ENCODE measurements around the gene WDFY4.

Gene WDFY4

DNA sequence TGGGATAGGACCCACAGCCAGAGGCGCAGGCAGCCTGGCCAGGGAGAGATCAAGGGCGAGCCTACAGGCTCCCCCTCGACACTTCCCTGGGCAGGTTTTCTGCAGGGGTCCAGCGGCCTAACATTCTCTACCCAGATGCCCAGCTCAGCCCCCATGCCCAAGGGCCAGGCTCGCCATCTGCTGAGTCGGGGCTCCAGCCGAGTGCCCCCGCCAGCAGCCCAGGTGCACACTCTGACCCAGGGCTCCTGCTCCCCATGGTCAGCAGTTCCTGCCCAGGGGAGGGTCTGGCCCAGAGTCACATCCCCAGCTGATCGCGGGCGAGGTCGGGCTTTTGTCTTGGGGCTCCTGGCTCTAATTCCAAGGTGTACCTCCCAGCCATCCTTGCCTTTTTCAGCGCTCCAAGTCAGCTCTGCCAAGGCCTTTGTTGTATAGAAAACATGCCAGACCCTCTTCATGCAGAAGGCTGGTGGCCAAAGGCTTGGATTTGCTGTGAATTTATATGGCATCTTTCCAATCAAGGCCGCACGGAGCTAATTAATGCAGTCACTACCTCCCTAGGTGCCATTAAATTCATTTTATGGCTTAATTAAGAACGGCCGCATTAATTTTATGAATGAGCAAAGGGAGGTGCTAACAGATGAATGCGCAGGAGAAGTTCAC, 134.3 kb downstream of the WDFY4 start:
- DNase-seq = no peak

DNA sequence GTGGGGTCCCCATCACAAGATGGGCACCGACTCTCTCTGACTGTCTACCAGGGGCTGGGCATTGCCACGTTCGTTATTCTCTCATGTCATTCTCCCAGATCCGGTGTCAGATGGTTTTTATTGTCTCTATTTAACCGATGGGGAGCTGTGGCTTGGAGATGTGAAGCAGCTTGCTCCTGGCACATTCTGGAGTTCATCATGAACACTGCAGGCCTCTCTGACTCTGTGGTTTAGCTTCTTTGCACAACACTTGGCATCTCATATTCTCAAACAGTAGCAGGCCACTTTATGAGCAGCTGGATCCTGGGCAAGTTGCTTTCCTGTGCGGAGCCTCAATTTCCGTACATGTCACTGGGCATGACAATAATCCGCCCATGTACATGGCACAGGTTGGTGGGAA, 135.1 kb downstream of the WDFY4 start:
- no peak for DNase-seq

DNA sequence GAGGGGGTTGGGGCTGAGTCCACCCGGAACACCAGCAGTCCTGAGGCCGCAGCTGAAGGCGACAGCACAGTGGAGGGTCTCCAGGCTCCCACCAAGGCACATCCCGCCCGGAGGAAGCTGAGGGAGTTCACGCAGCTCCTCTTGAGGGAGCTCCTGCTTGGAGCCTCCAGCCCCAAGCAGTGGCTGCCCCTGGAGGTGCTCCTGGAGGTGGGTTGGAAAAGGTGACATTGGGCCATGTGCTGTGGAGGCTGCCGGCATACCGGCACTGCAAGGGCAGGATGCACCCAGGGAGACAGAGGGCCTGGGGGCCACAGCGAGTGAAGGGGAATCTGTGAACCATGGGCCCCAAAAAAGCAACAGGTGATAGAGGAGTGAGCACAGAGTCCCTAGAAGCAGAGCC, 135.6 kb downstream of the WDFY4 start:
- DNase-seq = no peak

DNA sequence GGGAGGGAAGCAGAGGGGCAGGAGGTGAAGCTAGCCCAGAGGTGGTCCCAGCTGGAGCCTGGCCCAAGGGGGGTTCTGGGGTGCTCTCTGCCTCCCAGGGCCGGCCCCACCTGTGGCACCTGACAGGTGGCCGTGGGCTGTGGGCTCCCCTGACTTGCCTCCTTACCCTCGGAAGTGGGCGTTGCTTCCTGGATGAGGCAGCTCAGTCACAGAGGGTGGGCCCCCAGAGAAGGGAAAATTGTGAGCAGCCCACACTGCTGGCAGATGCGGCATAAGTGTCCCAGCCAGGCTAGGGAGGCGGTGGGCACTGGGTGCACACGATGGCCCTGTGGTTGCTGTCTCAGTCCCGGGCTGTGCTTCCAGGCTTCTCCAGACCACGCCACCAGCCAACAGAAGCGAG, 136.0 kb downstream of the WDFY4 start:
- DNase-seq = no peak

DNA sequence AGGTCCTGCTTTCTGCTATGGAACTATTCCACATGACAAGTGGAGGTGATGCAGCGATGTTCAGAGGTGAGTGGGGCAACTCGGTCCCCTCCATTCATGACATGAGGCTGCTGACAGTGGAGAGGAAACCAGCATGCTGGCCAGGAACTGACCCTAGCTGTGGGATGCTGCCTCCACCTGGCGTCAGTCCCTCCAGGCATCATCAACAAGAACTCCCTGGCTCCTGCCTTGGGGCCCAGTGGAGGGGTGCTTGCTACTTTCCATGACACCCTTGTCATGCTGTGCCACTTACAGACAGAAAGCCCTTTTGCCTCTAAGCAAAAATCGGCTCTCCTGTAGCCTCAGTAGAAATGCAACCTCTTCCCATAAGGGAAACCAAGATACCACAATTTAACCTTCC, 136.4 kb downstream of the WDFY4 start:
- no peak for DNase-seq

DNA sequence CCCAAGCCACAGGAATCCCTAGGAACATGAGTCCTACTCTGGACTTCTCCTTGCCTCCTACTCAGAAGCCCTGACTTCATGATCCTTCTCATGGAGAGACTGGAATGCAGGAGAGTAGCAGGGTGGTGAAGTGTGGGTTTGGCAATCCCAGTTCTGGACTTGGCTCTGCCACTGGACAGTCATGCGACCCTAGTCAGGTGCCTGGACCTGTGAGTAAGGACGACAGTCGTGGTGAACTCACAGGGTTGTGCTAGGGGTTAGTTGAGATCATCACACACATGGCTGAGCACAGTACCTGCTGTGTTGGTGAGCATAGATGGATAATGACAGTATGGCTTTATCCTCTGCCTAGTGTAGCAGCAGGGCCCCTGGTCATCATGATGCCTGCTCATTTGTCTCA, 137.0 kb downstream of the WDFY4 start:
- DNase-seq = no peak

DNA sequence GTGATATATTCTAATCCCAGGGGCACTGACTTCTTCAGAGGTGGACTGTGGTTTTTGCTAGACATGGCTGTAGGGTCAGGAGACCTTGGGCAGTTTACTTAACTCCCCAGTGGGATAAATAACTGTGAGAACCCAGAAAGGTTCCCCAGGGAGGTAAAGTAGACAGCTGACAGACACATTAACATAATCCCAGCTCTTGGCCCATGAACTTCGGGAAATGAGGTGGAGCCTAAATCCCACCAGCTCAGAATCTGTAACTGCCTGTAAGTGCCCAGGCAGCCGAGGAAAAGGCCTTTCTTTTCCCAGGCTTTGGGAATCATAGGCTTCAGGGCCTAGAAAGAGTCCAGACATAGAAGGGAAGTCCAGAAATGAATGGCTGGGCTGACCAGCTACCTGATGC, 149.0 kb downstream of the WDFY4 start:
- no peak for DNase-seq

DNA sequence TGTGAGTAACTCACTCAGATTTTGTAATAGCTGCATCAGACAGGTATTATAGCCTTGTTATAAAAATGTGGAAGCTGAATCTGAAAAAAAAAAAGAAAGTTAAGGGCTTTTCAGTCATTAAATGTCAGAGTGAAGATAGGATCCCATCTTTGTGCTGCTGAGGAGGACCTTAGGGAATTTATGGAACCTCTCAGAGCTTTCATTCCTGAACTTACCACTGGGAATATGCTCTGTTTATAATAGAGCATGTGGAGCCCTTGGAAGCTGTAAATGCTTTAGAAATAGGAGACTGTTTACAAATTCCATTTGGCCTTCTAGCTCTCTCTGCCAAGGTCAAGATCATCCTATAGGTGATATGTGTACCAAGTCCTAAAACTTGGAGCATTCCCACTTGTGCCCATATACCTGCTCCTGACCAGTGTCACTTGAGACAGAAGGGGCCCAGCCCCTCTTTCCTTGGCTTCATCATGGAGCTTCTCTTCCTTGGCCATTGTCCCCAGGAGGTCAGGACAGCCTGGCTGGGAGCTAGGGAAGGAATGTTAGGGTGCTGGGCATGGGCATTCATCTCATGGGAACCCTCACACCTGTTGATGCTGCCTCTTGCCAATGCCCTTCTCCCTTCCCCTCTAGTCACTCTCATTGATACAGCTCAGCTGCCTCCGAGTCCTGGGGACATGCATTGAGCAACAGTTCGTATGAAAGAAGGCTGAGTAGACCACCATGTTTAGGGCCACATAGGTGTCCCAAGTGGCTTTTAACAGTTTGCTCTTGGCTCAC, 149.7 kb downstream of the WDFY4 start:
- DNase-seq = no peak

DNA sequence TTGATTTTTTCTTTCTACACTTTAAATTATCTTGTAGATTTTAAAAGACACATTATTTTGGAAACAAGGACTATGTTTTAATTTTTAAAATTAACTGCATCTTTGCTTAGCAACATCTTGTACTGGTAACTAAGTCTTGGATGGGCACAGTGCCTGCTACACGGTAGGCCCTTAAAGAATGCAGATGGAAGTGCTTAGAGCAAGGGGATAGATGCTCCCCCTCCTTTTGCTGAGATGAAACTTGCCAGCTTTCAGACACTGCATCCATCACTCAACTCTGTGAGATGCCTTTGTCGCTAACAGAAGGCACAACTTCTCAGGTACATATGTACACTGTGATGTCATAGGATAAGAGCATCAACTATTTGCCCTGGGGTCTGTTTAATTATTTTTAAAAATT, 151.1 kb downstream of the WDFY4 start:
- no peak for DNase-seq

DNA sequence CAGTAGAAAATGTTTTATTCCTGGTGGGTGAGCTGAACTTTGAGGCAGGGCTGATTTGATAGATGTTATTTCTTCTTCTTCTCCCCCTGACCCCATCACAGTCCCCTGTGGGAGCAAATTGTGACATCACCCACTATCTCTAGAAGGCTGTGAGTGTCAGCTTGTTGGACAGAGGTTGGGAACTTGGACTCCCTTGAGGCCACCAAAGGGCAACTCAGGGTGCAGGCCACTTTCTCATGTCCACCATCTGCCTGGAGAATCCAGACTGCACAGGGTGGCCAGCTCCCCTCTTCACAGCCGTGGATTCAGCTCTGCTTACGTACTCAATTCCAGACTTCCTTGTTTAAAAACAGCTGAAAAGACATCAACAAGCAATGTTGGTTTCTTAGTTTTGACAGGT, 151.9 kb downstream of the WDFY4 start:
- DNase-seq = no peak

DNA sequence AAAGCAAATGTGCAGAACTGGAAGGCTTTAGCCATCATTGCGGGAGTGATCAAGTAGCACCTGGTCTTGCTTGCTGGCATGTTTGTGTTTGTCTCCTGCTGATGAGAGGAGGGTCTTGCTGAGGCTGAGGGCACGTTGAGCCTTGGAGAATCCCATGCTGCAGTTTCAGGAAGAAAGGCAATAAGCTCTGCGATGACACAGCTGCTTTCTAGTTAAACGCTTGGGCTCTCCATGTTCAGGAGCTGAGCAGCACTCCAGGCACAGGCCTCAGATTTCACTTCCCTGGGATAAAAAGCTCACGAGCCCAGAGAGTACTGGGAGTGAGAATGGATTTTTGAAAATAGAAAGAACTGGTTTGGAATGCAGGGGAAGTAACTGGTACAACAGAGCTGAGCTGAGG, 154.2 kb downstream of the WDFY4 start:
- DNase-seq = no peak

DNA sequence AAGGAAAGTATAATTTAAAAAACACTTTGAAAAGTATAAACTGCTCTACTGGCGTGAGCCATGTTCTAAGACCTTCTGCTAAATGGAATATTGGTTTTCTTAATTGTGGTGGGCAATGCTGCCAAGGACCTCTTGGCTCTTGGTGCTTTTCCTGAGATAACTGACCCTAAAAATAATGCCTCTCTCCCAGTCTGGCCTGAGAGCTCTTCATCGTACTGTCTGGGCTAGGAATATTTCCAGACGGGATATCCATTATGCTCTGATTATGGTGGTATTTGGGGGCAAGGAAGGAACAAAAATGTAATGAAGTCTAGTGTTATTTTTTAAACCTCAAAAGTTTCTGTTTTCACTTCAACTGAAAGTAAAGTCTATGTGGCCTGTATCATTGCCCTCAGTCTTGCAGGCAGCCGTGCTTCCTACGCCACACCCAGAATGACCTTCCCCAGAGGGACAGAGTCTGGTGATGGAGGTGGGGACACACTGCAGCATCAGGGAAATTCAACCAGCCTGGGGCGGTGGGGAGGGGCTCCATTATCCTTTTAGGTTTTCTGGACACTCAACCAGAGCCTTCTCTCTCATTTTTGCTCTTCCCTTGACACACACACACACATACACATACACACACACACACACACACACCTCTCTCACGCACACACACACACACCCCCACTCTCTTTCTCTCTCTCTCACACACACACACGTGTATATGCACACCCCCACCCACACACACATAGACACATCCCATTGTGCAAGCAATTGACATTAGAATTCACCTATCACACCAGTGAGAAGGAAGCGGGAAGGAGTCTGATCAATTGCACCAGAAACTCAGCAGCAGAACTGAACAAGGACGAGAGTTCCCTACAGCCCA, 155.4 kb downstream of the WDFY4 start:
- DNase-seq = no peak

DNA sequence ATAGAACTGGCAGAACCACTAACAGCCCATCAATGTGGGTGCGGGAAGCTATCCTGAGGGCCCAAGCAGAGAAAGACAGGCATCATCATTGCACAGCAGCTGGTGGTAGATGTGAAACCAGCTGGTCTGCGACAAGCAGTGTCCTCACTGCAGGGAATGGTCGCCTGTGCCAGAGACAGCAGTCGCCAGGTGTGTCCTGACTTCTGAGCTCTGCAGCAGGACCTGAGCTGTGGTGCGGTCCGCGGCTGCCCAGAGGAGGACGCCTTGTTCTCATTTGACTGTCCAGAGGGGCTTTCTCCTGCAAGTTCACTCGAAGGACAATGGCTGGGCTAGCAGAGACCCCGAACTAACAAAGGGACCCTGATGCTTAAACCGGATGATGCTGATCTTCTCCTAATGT, 157.6 kb downstream of the WDFY4 start:
- DNase-seq = no peak

DNA sequence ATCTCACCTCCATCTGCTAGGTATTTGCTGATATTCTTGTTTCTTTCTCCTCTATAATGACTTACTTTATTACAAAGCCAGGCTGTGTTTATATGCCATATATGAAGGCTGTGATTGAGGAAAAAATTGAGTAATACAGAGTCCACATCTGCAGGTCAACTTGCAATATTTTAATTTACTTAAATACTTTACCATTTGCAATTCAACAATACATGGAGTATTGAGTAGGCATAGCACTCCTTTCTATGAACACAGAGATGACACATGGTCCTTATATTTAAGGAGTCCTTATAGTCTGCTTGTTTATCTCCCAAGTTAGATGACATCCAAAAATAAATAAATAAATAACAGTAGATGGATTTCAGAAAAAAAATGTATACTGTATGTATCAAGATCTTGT, 158.5 kb downstream of the WDFY4 start:
- DNase-seq = no peak

DNA sequence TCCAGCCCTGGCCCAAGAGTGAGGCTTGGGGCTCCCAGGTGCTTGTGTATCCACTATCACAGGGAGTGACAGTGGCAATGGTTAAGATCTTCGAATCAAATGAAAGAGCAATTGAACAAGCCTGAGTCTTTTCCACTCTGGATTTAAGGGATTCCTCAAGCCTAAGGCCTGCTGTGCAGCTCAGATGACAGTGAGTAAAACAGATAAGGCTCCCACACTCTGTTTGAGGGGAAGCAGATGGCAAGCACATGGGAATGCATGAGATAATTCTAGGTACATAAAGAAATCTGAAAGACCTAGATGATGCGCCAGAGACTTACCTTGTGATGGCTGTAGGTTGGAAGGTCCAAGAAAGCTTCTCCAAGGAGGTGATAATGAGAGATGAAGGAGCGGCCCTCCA, 159.9 kb downstream of the WDFY4 start:
- DNase-seq = no peak

DNA sequence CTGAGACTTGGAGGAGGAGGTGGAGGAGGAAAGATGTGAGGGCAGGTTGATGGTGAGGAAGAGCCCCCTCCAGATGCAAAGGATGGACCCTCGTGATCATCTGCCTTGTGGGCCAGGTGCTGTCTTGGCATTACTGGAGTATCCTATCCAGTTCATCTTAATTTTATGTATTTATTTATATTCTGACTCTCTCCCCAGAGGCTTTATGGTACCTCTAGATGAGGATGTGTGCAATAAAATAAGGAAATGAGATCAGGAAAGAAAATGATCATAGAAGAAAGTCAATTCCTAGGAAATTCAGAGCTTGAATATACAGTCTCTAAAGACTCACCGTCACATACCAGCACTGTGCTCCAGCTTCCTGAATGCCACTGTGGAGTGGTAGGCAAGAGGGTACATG, 160.8 kb downstream of the WDFY4 start:
- DNase-seq = no peak

DNA sequence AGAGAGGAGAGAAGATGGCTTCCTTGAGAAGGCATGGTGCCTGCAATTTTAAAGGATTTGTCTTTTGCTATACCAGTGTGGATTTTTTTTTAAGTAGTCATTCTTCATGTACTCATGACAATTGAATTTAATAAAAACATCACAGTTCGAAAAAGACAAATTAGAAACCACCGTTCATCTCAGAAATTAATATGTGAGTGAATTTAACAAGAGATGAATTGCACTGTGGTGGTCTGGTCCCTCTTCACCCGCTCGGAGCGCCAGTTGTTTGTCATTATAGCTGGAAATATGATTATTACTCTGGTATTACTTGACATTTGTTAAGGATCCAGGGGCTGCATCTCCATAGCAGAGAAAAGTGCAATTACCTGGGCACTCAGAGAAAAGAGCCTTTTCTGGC, 163.0 kb downstream of the WDFY4 start:
- DNase-seq = no peak

DNA sequence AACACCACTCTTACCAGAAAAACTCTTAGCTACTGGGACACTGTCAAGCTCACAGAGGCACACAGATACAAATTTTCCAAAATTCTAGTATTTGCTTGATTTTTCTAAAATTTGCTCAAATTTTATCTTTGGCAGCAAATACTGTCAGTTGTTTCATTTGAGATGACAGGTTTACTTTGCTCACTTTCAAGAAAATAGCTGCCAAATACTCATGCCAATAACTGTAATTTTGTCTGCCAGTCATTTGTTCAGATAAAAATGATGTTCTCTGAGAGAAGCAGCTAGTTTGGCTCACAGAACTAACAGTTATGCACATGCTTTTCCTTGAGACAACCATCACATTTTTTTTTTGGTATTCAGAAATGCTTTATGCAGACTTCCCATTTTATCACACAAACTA, 172.2 kb downstream of the WDFY4 start:
- no peak for DNase-seq

DNA sequence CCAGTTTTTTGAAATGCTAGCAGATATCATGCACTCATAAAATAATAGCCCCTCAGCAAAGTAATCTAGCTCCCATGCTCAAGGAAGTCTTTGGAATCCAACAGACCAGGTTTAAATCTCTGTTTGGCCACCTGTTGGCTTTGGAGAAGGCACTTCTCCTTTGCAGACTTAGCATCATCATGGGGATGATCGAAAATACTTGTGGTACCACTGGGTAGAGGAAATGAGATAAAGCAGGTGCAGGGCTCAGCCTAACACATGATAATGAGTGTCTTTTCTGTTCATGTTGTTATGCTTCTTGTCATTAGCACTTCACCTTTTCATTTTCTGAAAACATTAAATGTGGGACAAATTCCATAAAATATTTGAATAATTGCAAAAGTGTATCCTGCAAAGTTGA, 187.6 kb downstream of the WDFY4 start:
- DNase-seq = no peak

DNA sequence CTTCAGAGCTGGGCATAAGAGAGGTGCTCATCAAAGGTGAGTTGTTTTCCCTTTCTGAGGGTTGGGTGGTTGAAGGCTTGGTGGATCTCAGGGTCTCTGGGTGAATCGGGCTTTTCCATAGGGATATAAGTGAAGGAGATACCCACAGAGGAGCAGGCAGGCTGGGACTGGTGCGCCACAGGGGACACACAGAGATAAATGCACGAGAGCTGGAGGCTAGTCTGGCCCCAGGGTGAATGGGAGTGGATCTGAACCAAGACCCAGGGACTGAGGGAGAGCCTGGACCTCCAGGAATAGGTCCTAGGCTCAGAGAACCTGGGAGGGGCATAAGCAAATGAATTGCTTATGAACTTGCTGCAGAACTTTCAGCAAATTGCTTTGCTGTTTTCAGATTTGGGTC, 193.4 kb downstream of the WDFY4 start:
- DNase-seq = no peak

DNA sequence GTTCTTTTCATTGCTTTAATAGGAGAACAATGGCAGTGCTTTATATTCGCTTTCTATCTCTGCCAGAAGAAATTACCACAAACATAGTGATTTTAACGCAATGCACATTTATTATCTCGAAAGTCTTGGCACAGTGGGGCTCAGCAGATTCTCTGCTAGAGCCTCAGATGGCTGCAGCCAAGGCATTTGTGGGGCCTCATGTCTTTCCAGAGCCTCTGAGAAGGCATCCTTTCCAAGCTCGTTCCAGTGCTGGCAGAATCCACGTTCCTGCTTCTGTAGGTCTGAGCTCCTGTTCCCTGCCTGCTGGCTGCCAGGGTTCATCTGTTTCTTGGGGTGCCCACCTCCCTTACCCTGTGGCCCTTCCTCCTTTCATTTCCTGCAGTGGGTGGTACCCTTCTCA, 194.8 kb downstream of the WDFY4 start:
- DNase-seq = no peak

DNA sequence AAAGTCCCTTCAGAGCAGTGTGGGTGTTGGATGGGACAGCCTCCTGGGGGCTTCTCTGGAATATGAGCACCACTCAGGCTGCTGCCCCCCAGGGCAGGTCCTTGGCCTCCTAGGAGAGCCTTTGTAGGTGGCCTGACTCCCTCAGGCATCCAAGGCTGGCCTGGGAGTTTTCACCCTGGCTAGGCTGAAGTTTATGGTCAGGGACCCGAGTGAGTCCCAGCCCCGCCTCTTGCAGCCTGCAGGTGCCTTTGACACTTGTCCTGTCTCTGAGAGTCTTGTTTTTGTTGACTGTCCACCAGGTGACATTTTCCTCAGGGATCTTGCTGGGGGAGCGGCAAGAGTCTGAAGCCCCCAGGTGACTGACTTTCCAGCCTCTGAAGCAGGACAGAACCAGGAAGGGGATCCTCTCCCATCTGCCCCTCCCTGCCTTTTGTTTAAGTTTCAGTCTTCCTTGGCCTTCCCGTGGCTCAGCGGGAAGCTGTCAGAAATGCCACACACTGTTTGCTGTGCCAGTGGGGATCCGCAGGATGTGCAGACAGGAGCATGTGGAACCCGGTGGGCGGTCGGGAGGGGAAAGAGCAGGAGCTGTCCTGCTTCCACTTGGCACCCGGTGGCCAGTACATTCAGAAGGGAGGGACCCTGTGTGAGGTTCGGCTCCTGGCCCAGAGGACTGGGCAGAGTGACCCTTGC, 195.5 kb downstream of the WDFY4 start:
- no peak for DNase-seq

DNA sequence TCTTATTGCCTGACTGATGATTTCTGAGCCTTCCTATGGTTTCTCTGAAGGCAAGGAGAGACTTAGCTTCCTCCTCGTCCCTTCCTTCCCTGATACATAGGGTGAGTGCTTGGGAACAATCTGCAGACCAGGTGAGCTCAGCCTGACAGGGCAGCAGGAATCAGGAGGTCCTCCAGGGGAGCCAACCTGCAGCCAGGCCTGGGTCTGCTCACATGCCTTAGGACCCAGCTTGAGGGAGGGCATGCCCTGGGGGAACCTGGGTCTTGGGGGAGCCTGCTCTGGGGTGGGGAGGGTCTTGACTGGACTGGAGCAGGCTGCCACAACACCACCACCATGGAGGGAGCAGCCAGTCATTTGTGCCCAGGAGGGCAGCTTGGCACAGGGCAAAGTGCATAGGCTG, 197.3 kb downstream of the WDFY4 start:
- DNase-seq = no peak
